ENCODE results near the gene OR5H14.
"Not testable (repeated sequence)": the region's sequence is repeated elsewhere in the genome, so short reads cannot be mapped to it uniquely, and the experiment has no call there.

The OR5H14 gene

GRCh38 chr3:98180319-98180890, 33.1 kb downstream of the OR5H14 start:
- Histone ChIP-seq H3K36me3 (ENCODE audit: insufficient read depth) (no peaks in the 10 kb centered on the region), H3K9ac (no peak overlapping the region), H3K79me2 (ENCODE audit: insufficient read depth, low read depth) (no peaks in the 10 kb centered on the region), H3K4me3 (IDR thresholded peaks at IDR 0.05; ENCODE audit: insufficient read depth, low read depth, low read length) (no peak overlapping the region), H2AFZ (ENCODE audit: low read depth) (no peak overlapping the region), H3K4me2 (no peak overlapping the region), H3K4me1 (ENCODE audit: low read depth, poor library complexity, severe bottlenecking) (no peaks in the 10 kb centered on the region), H3K27me3 (ENCODE audit: insufficient read depth, low read depth) (no peaks in the 10 kb centered on the region), H4K20me1 (ENCODE audit: insufficient read depth) (no peaks in the 10 kb centered on the region), H3K27ac (no peak overlapping the region)
- no peak for TF ChIP-seq CTCF (conservative IDR thresholded peaks at IDR 0.05; ENCODE audit: low read depth, low read length)

- Histone ChIP-seq H3K4me3 (IDR thresholded peaks at IDR 0.05; ENCODE audit: insufficient read depth, low read depth, low read length) (no peak overlapping the region), H2AFZ (ENCODE audit: low read depth) (no peak overlapping the region), H3K9ac (no peak overlapping the region), H3K4me2 (no peak overlapping the region), H3K27ac (no peak overlapping the region), H3K4me1 (ENCODE audit: low read depth, poor library complexity, severe bottlenecking) (no peaks in the 10 kb centered on the region), H4K20me1 (ENCODE audit: insufficient read depth) (no peaks in the 10 kb centered on the region), H3K79me2 (ENCODE audit: insufficient read depth, low read depth) (no peaks in the 10 kb centered on the region), H3K36me3 (ENCODE audit: insufficient read depth) (no peaks in the 10 kb centered on the region), H3K27me3 (ENCODE audit: insufficient read depth, low read depth) (no peaks in the 10 kb centered on the region)
- no peak for TF ChIP-seq CTCF (conservative IDR thresholded peaks at IDR 0.05; ENCODE audit: low read depth, low read length)
These were observed 34.9 kb downstream of the OR5H14 start for GRCh38 chr3:98182196-98182595.

- 0 out of 2 replicates have a peak, but pooled peaks have one; percentile 13 for TF ChIP-seq CTCF (conservative IDR thresholded peaks at IDR 0.05; ENCODE audit: low read depth, low read length)
- no peak overlapping the region for H3K4me3 ChIP-seq (IDR thresholded peaks at IDR 0.05; ENCODE audit: insufficient read depth, low read depth, low read length)
These were observed 37.9 kb downstream of the OR5H14 start for GRCh38 chr3:98185180-98185579.

GRCh38 chr3:98188545-98188944, 41.3 kb downstream of the OR5H14 start:
- H2AFZ ChIP-seq (ENCODE audit: low read depth) = no peak overlapping the region
- H3K36me3 ChIP-seq (ENCODE audit: insufficient read depth) = no peaks in the 10 kb centered on the region
- 0 out of 2 replicates have a peak, but pooled peaks have one; percentile 20 for TF ChIP-seq CTCF (conservative IDR thresholded peaks at IDR 0.05; ENCODE audit: low read depth, low read length)
- H3K4me2 ChIP-seq = no peak overlapping the region
- H3K27me3 ChIP-seq (ENCODE audit: insufficient read depth, low read depth) = no peaks in the 10 kb centered on the region
- no peaks in the 10 kb centered on the region for H4K20me1 ChIP-seq (ENCODE audit: insufficient read depth)
- H3K79me2 ChIP-seq (ENCODE audit: insufficient read depth, low read depth) = no peaks in the 10 kb centered on the region
- no peak overlapping the region for H3K9ac ChIP-seq
- H3K4me1 ChIP-seq (ENCODE audit: low read depth, poor library complexity, severe bottlenecking) = no peaks in the 10 kb centered on the region
- no peak overlapping the region for H3K27ac ChIP-seq
- no peak overlapping the region for H3K4me3 ChIP-seq (IDR thresholded peaks at IDR 0.05; ENCODE audit: insufficient read depth, low read depth, low read length)

More at GRCh38 chr3:98185180-98185579, 37.9 kb downstream of the OR5H14 start:
- no peak overlapping the region for H3K27ac ChIP-seq
- H3K9ac ChIP-seq = no peak overlapping the region
- no peaks in the 10 kb centered on the region for H3K4me1 ChIP-seq (ENCODE audit: low read depth, poor library complexity, severe bottlenecking)
- H3K79me2 ChIP-seq (ENCODE audit: insufficient read depth, low read depth) = no peaks in the 10 kb centered on the region
- no peak overlapping the region for H2AFZ ChIP-seq (ENCODE audit: low read depth)
- no peaks in the 10 kb centered on the region for H3K36me3 ChIP-seq (ENCODE audit: insufficient read depth)
- no peak overlapping the region for H3K4me2 ChIP-seq
- no peaks in the 10 kb centered on the region for H3K27me3 ChIP-seq (ENCODE audit: insufficient read depth, low read depth)
- no peaks in the 10 kb centered on the region for H4K20me1 ChIP-seq (ENCODE audit: insufficient read depth)

- H3K36me3 ChIP-seq (ENCODE audit: insufficient read depth); H3K4me3 ChIP-seq (IDR thresholded peaks at IDR 0.05; ENCODE audit: insufficient read depth, low read depth, low read length); H3K27ac ChIP-seq; H3K4me1 ChIP-seq (ENCODE audit: low read depth, poor library complexity, severe bottlenecking); H3K27me3 ChIP-seq (ENCODE audit: insufficient read depth, low read depth); H4K20me1 ChIP-seq (ENCODE audit: insufficient read depth); H2AFZ ChIP-seq (ENCODE audit: low read depth); H3K9ac ChIP-seq; H3K79me2 ChIP-seq (ENCODE audit: insufficient read depth, low read depth); H3K4me2 ChIP-seq: not testable (repeated sequence)
These were observed 43.6 kb downstream of the OR5H14 start for GRCh38 chr3:98190911-98191310.

- not testable (repeated sequence) for H3K4me3 ChIP-seq (IDR thresholded peaks at IDR 0.05; ENCODE audit: insufficient read depth, low read depth, low read length); H3K27me3 ChIP-seq (ENCODE audit: insufficient read depth, low read depth); H3K9ac ChIP-seq; H4K20me1 ChIP-seq (ENCODE audit: insufficient read depth); H3K4me2 ChIP-seq; H3K27ac ChIP-seq; H3K36me3 ChIP-seq (ENCODE audit: insufficient read depth); H3K79me2 ChIP-seq (ENCODE audit: insufficient read depth, low read depth); H2AFZ ChIP-seq (ENCODE audit: low read depth); H3K4me1 ChIP-seq (ENCODE audit: low read depth, poor library complexity, severe bottlenecking)
These were observed 49.0 kb downstream of the OR5H14 start for GRCh38 chr3:98196293-98196692.
